ENCODE measurements around the gene PLEK2.
"Not testable (repeated sequence)": the region's sequence is repeated elsewhere in the genome, so short reads cannot be mapped to it uniquely, and the experiment has no call there.

The PLEK2 gene

DNA sequence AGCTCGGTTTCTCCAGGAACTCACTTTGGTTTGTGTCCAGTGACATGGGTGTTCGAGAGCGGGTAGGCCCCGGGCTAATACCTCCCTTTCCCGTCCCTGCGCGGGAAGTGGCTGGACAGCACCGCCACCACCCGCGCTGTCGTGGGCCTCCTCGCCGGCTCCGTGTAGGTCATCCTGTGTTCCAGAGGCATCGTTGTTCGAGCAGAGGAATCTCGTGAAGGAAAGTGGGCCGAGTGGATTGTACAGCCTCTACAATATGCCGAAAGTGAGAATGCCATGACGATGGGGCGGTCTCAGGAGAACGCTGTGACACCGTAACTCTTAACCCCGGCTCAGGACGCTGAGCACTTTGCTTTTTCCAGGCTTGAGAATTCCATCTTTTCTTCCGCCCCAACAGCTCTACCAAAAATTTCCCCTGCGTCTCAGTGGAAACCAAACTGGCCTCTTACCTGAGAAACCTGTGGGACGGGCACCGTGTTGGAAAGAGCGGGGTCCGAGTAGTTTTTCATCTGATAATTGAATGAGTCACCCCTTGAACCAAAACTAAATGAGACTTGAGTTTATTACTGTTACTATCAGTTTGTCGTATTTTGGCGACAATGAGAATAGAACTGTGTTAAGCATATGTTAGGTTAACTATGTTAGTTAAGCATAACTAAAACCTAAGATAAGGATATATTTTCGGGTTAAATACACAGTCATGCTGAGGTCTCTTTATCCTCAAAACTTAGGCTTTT, 51.3 kb downstream of the PLEK2 start:
- in situ Hi-C loops (cut with MboI; ENCODE audit: low sequenced_read_pairs) = no loop called here

DNA sequence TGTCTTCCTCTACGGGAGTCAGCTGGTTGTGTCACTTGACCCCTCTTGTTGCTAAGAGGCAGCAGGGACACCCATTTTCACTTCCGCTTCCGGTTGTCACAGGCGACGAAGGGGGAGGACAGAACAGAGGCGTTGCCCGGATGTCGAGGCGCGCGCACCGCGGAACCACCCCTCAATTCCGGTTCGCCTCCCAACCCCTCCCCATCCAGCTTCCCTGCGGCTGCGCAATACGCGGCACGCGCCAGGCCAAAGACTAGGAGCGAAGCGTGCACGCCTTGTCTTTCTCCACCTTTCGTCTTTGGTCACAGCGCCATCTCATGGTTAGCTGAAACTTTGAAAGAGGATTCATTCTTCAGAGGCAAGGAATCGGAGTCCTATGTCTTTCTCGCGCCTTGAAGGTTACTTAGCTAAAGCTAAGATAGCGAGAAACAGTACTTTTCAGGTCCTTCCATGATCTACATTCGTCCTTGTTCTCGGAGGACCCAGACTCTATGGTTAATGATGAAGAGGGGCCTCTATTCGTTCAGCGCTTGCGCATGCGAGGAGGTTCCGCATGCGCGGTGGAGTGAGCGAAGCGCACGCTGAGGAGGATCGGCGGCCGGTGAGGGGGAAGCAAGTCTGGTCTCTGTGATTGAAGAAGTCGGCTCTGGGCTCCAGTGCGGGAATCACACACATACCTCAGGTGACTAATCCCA, 52.0 kb downstream of the PLEK2 start, which contains the start of the genes ATP6V1D and EIF2S1:
Gene ATP6V1D, minus strand, starts transcription at position 30 of the 695 bp plus-strand sequence. CDS start 106 bp downstream, outside the sequence.
Gene EIF2S1, plus strand, starts transcription at position 554 of the 695 bp plus-strand sequence. CDS start 4,440 bp downstream, outside the sequence.
- in situ Hi-C loops (cut with MboI; ENCODE audit: low sequenced_read_pairs) = no loop called here

DNA sequence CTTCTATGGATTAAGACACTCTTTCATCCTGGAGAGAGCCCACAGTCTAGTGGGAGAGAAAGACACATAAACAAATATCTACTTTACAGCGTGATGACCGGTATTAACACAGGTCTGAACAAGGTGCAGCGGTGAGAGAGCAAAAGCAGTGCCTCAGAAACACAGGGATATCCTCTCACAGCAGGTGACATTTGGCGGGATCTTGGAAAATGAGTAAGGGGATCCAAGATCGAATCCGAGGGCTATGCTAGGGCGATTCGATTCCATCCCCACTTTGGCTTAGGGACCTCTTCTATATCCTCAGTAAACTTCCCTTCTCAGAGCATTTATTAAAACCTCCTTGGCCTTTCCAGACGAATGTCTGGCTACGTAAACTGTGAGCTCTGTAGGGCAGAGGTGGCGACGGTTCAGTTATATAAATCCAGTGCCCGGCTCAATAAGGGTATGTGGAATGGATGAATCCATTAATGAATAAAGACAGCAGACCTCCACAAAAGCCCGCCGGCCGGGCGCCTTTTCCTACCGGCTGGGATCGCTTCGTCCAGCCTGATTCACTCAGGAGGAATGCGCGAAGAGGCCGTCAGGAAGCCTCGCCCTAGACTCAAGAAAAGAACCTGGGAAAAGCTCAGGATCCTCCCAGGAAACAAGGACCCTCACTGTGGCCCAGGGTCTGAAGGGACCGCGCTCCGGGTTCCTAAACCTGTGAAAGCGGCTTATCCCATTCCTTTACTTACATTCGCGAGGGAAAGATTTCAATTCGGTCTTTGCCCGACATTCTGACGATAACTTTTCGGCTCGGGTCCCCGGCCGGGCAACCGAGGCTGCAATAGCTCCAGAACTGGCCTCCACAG, 52.8 kb downstream of the PLEK2 start:
- in situ Hi-C loops (cut with MboI; ENCODE audit: low sequenced_read_pairs) = no loop called here

DNA sequence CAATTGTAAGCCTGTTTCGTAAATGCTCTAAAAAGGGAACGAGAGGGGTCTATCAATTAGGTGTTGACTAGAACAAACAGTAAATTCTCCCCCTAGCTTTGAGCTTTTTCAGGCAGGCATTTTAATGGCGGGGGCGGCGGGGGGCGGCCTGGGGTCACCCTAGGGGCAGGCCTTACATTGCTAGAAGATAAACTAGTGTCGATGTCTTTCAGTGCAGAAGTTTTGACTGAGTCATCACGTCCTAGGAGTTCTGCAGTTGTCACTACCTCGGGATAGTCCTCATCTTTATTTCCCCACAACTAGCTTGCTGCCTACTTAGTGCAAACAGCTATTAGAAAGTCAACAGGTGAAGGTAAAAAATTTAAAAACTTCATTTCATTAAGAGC, 54.0 kb downstream of the PLEK2 start:
- in situ Hi-C loops (cut with MboI; ENCODE audit: low sequenced_read_pairs) = no loop called here

DNA sequence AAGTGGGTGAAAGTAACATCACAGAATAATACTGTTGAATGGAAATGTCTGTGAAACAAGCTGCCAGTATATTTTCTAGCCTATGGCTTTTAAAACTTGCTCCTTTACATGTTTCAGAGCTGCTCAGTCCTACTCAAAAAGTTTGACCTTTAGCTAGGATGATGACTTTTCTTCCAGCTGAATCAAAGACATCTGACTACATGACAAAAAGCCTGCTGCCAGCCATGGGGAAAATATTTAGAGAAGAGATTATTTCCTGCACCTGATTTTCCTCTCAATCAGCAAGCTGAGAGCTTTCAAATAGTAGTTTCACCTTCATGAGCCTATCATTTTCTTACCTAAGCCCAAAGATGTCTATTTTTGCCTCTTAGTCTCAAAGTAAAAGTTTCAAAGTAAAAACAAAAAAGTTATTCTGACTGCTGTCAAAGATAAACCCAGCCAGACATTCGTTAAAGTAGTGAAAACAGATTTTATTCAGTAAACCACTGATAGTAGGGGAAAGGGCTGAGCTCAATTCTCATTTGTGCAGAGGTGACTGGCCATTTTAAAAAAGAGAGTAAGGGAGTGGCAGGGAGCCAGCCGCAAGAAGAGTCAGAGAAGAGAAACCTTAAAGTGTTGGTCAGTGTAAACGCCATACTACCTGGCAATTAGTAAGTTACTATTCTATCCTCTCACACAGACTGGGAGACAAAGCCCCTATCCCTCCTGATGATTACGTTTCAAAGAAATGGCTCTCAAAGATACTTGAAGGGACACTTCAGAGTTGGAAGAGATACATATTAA, 54.6 kb downstream of the PLEK2 start:
- in situ Hi-C loops (cut with MboI; ENCODE audit: low sequenced_read_pairs) = no loop called here

DNA sequence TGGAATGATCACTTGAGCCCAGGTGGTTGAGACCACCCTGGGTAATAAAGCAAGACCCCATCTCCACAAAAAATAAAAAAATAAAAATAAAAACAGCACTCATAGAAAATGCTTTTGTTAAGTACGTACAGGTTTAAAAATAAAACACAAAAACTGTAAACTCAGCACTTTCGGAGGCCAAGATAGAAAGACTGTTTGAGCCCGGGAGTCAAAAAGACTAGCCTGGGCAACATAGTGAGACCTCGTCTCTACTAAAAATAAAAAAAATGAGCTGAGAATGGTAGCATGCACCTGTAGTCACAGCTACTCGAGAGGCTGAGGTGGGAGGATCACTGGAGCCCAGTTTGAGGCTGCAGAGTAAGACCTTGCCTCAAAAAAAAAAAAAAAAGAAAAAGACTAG, 59.9 kb downstream of the PLEK2 start:
- in situ Hi-C loops (cut with MboI; ENCODE audit: low sequenced_read_pairs) = no loop called here

DNA sequence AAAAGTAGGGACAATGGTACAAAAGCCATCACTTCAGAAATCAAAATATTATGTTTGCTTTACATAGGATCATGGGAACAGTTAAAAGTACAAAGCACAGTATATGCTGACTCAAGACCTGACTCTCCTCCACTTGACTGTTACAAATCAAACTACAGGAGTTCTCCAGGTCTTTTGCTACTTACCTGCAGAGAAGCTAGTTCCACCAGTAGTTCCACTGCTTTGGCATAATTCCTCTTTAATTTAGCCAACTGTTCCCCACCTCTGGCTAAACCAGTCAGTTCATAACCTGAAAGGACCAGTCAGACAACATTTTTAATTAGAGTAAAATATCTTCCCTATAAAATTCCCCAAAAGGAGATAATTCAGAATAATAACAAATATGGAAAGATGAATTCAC, 66.4 kb downstream of the PLEK2 start:
- in situ Hi-C loops (cut with MboI; ENCODE audit: low sequenced_read_pairs) = no loop called here

DNA sequence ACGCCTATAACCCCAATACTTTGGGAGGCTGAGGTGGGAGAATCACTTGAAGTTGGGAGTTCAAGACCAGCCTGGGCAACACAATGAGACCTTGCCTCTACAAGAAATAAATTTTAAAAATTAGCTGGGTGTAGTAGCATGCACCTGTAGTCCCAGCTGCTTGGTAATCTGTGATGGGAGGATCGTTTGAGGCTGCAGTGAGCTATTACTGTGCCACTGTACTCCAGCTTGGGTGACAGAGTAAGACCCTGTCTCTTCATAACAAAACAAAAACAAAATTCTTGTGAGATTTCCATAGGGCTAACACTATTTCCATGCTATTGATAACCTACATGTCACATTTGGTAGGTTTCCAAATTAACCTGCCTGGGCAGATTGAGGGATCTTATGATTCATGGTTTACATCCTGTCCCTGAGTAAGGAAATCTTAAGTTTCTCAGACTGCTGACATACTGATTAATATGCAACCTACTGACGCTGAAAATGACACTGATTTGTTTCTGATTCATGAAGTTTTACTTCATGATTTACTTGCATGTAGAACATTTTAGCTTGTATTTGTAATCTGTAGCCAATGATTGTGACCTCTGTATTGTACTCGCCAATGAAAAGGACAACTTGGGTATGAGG, 68.2 kb downstream of the PLEK2 start:
- in situ Hi-C loops (cut with MboI; ENCODE audit: low sequenced_read_pairs) = no loop called here

DNA sequence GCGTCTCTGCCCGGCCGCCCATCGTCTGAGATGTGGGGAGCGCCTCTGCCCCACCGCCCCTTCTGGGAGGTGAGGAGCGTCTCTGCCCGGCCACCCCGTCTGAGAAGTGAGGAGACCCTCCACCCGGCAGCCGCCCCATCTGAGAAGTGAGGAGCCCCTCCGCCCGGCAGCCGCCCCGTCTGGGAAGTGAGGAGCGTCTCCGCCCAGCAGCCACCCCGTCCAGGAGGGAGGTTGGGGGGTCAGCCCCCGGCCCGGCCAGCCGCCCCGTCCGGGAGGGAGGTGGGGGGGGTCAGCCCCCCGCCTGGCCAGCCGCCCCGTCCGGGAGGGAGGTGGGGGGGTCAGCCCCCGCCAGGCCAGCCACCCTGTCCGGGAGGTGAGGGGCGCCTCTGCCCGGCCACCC, 70.7 kb downstream of the PLEK2 start:
- in situ Hi-C loops (cut with MboI; ENCODE audit: low sequenced_read_pairs) = not testable (repeated sequence)

Measured in hTERT RPE-1 (cell line).